Right kidney (tissue), 9 donors: ENCODE results near the gene BNIP3.

Experiments
- DNase-seq: peaks from one replicate; pipeline ENCODE4 v3.0.0-alpha.2; 2016
- long read RNA-seq, 8 donors: transcript quantifications; one replicate each; lab custom pipeline, GENCODE V29; 2026

Gene BNIP3
- long read RNA-seq, donor 1, transcript BNIP3-203 (2 exons, 752 nt) = minor isoform, 6 of 123 reads
- long read RNA-seq, donor 1, transcript BNIP3-201 (6 exons, 2,861 nt) = major isoform, 94 of 123 reads
- long read RNA-seq, donor 1, partial matches to known transcripts = 19 of 123 reads
- long read RNA-seq, donor 1, other reads (novel, unspliced or antisense) = 0 of 123 reads
- long read RNA-seq, donor 2, transcript BNIP3-201 (6 exons, 2,861 nt) = major isoform, 41 of 53 reads
- long read RNA-seq, donor 2, partial matches to known transcripts = 8 of 53 reads
- long read RNA-seq, donor 2, other reads (novel, unspliced or antisense) = 0 of 53 reads
- long read RNA-seq, donor 3, transcript BNIP3-201 (6 exons, 2,861 nt) = major isoform, 20 of 21 reads
- long read RNA-seq, donor 3, partial matches to known transcripts = 0 of 21 reads
- long read RNA-seq, donor 3, other reads (novel, unspliced or antisense) = 0 of 21 reads
- long read RNA-seq, donor 4, transcript BNIP3-201 (6 exons, 2,861 nt) = major isoform, 52 of 112 reads
- long read RNA-seq, donor 4, partial matches to known transcripts = 52 of 112 reads
- long read RNA-seq, donor 4, other reads (novel, unspliced or antisense) = 0 of 112 reads
- long read RNA-seq, donor 5, transcript BNIP3-201 (6 exons, 2,861 nt) = major isoform, 77 of 78 reads
- long read RNA-seq, donor 5, partial matches to known transcripts = 0 of 78 reads
- long read RNA-seq, donor 5, other reads (novel, unspliced or antisense) = 0 of 78 reads
- long read RNA-seq, donor 6, transcript BNIP3-201 (6 exons, 2,861 nt) = major isoform, 56 of 87 reads
- long read RNA-seq, donor 6, transcript BNIP3-203 (2 exons, 752 nt) = minor isoform, 6 of 87 reads
- long read RNA-seq, donor 6, partial matches to known transcripts = 23 of 87 reads
- long read RNA-seq, donor 6, other reads (novel, unspliced or antisense) = 0 of 87 reads
- long read RNA-seq, donor 7, transcript BNIP3-201 (6 exons, 2,861 nt) = major isoform, 55 of 157 reads
- long read RNA-seq, donor 7, transcript BNIP3-203 (2 exons, 752 nt) = minor isoform, 8 of 157 reads
- long read RNA-seq, donor 7, partial matches to known transcripts = 91 of 157 reads
- long read RNA-seq, donor 7, other reads (novel, unspliced or antisense) = 0 of 157 reads
- long read RNA-seq, donor 8, transcript BNIP3-201 (6 exons, 2,861 nt) = major isoform, 59 of 69 reads
- long read RNA-seq, donor 8, transcript BNIP3-202 (5 exons, 3,066 nt) = minor isoform, 6 of 69 reads
- long read RNA-seq, donor 8, partial matches to known transcripts = 0 of 69 reads
- long read RNA-seq, donor 8, other reads (novel, unspliced or antisense) = 0 of 69 reads

DNA sequence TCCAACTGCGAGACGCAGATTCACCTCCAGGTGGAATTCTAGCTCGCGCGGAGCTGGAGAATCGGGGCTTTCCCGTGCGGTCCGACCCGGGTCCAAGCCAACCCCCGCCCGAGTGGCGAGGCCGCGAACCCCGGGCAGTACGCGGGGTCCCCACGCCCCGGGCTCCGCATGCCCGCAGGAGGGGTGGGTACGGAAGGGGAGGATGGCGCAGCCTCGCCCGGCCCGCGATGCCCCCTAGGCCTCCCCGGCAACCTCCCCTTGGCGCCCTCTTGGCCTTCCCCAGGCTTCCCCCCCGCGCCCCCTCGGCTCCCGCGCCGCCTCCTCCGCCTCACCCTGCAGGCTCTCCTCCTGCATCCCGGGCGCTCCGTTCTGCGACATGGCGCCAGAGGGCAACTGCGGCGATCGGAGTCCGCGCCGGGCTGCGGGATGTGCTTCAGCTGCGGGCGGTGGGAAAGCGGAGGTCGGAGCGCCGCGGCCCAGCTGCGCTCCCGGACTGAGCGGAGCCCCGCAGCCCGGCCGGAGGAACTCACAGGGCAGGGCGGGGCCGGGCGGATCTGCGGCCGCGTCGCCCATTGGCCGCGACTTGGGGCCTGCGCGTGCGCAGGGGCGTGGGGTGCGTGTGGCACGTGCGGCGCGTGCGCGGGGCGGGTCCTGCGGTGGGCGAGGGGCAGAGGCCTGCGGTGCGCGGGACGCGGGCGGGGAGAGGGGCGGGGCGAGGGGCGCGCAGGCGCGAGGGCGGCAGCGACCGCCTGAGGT lies at the start of gene BNIP3:
Gene BNIP3 (minus strand): TSS at position 495 of the 756 bp plus-strand sequence. CDS start 117 bp downstream, at position 378.
- DNase-seq = peak; percentile 90

- no peak for DNase-seq
Measured at GRCh38 chr10:132030898-132031463, 49.3 kb upstream of the BNIP3 start.

- no peak for DNase-seq
Measured at GRCh38 chr10:132028706-132029105, 47.0 kb upstream of the BNIP3 start.

DNA sequence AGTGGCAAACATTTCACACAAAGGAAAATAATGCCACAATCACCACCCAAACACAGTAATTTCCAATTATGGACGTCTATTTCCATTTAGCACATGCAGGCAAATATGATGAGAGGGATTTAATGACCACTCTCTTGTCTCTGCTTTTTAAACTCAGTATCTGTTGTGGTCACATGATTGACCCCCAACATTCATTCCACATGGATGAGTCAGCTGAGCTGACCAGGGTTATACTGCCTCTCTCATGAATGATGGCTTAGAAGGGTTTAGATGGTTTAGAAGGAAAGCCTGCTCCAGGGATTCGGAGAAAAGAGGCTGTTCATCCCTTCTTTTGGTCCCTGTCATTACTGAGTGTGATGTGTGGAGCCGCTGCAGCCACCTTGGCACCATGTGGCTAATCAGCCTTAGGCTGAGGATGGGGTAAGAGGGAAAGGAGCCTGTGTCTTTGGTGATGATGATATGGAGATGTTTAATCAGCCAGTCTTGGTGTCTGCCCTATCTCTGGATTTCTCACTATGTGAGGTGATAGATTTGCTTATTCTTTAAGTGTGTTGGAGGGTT lies 45.8 kb upstream of the BNIP3 start:
- DNase-seq = no peak

DNA sequence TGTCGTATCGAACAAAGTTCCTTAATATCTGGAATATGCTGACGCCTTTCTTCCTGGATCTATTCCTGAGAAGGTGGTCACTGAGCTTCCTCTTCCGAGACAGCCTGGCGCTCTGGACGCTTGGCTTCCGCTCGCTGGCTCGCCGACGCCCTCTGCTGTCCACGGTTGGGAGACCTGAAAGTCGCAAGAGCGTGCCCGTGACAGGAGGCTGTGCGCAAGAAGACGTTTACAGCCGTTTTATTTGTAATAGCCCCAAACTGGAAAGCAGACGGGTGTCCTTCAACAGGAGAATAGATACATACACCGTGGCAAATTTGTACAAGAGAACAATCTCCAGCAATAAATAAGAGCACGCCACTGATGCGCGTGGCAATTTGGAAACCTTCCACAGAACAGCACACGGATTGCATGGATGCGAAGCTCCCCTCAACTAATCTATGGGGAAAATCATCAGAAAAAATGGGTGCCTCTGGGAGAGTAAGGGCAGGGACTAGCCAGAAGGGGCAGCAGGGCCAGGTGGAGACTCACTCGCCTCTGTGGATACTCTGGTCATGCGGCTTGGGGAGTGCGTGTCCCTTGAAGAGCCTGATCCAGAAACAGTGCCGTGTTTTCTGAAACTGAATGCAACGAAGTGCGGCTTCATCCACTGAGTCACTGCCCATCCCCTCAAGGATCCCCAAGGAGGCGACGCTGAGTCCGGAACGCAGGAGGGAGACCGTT lies 41.5 kb upstream of the BNIP3 start:
- peak; percentile 67 for DNase-seq

- DNase-seq = no peak
Measured at GRCh38 chr10:132022241-132022640, 40.5 kb upstream of the BNIP3 start.

DNA sequence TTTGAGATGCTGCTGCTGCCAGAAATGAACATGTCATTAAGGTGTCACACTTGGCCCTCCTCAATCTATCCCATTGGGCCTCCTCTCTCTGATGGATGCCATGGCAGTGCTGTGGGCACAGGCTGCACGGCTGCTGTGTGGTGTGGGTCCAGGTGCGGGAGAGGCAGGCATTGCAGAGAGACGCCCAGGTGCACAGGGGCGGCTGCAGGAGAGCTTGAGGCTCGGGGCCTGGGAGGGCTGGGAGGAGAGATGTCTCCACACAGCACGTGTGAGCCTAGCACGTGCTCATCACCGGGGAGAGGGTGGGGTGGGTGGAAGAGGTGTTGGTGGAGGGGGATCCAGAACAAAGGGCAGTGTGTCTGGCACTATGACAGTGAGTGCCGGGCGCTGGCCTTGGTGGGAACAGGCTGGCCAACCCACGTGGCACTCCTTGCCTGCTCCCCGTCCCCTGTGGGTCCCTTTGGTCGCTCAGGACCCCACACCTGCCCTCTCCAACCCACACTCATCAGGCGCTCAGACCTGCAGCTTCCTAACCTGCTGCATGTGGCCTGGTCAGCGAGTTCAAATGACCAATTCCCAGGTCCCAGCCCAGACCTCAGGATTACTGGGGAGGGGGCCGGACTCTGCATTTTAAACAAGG lies 39.9 kb upstream of the BNIP3 start:
- DNase-seq = no peak

- no peak for DNase-seq
Measured at GRCh38 chr10:132021046-132021445, 39.3 kb upstream of the BNIP3 start.

GRCh38 chr10:132020456-132020855 lies 38.7 kb upstream of the BNIP3 start:
- no peak for DNase-seq

GRCh38 chr10:132019366-132019765 lies 37.6 kb upstream of the BNIP3 start:
- DNase-seq = no peak

DNA sequence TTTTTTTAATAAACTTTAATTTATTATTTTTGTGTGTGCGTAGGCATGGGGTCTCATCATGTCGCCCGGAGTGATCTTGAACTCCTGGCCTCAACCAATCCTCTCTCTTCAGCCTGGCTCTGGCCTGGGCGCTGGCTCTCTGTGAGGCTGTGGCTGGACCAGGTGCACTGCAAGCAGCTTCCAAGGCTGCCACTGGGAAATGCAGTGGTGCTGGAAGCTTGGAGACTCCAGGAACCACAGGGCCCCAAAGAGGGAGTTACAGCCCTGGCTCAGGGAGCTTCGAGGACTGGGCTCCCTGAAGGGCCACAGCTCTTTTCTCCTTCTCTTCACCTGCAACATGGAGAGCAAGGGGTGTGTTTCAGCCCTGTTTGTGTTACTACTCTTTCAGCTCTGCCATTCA lies 36.7 kb upstream of the BNIP3 start:
- DNase-seq = no peak

GRCh38 chr10:132016514-132016913 lies 34.8 kb upstream of the BNIP3 start:
- DNase-seq = no peak

GRCh38 chr10:132011445-132011844 lies 29.7 kb upstream of the BNIP3 start:
- no peak for DNase-seq

DNA sequence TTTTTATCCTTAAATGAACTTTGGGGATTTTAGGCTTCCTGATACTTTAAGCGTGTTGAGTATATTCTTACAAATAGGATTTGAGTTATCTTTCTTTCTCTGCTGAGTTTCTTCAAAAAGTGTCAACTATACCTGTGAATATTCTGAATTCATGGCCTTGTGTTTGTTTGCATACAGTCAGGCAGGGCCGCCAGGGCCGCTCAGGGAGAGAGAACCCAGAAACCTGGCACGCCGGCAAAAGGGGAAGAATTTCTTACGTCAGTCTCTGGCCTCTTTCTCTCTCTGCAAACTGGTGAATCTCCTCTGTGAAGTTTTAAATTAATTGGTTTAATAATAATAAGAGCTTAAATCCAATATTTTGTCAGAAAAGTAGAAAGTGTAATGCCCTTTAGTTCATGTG lies 29.3 kb upstream of the BNIP3 start:
- DNase-seq = no peak

DNA sequence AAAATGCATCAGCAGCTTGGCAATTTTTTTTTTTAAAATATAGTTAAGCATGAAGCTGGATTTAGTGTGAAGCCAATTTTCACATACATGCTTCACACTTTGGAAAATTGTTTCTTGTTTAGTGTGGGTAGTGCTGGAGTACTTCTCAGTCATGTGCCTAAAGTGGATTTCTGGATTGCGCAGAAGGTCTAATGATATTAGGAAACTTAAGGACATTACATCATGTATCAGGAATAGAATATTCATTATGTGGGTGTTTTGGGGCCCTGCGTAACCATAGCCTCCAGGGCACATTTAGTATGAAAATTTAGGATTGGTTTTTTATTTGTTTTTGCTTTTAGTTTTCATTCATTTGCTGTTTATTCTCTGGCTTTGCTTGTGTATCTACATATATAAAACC lies 28.8 kb upstream of the BNIP3 start:
- no peak for DNase-seq

DNA sequence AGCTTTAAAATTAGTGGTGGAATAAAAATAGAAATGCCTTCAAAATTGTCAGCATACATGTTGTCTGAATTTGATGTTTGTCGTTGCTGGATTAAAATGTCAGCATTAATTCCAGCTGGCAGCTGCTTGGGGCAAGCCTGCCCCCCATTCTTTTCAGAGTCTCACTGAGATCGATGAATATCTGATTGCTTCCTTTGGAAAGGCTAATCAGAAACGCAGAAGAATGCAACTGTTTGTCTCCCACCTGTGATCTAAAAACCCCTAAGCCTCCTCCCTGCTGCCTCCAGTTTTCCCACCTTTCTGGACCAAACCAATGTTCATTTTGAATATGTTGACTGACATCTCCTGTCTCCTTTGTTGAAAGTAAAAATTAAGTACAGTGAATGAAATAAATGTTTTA lies 27.9 kb upstream of the BNIP3 start:
- DNase-seq = no peak

DNA sequence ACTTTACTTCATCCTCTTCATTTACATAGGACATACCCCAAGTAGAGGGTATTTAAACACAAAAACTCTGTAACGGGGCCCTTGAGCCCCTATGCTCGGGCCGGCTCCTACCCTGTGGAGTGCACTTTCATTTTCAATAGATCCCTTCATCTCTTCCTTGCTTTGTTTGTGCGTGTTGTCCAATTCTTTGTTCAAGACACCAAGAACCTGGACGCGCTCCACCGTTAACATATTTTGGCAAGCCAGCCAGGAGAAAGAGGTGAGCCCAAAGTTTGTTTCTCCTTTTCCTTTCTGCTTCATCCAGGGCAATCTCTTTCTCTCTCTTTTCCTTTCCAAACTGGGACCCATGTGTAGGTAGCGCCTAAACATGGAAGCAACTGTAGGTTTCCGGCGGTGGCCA lies 26.0 kb upstream of the BNIP3 start:
- DNase-seq = no peak

- no peak for DNase-seq
Measured at GRCh38 chr10:132006966-132007365, 25.2 kb upstream of the BNIP3 start.

GRCh38 chr10:132005147-132005546 lies 23.4 kb upstream of the BNIP3 start:
- no peak for DNase-seq

DNA sequence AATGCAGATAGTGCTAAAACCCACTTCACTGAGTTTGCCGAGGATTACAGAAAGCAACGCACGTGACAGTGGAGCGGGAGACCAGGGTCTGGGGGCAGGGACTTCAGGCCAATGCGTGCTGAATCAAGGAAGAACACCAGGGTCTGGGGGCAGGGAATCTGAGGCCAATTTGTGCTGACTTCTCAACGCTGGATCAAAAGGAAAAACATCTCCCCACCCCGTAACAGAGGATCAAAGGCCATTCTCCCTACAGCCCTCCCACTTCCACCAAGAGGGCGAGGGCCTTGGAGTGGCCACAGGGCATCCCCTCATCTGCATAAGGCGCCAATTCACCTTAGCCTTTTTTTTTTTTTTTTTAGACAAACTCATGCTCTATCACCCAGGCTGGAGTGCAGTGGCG lies 22.3 kb upstream of the BNIP3 start:
- DNase-seq = no peak
